MM.1S (cell line): ENCODE measurements around the gene TAS2R10.

Source experiments
- DNase-seq: peaks from one replicate; pipeline ENCODE4 v3.0.0-alpha.2; 2015
- H2AFZ ChIP-seq: fragments of 300-600 bp; sonication (generic); 2 replicates; pipeline ENCODE4 v1.6.0; 2016; ENCODE audit warnings: antibody characterized with exemption, low read length
- H3F3A ChIP-seq: fragments of 300-600 bp; sonication (generic); 2 replicates; pipeline ENCODE4 v1.6.1; 2016; ENCODE audit warnings: mild to moderate bottlenecking, antibody characterized with exemption, low read length, moderate library complexity, mixed read lengths; ENCODE audit not compliant: insufficient read depth
- H3K27ac ChIP-seq: fragments of 300-600 bp; sonication (generic); 2 replicates; pipeline ENCODE4 v1.5.1; 2016; ENCODE audit warnings: mild to moderate bottlenecking, low read length
- H3K27me3 ChIP-seq: fragments of 300-600 bp; sonication (generic); replicated peaks from 2 replicates; pipeline ENCODE4 v1.6.0; 2016; ENCODE audit warnings: low read length; ENCODE audit not compliant: insufficient read depth
- H3K36me3 ChIP-seq: fragments of 300-600 bp; sonication (generic); replicated peaks from 2 replicates; pipeline ENCODE4 v1.6.1; 2016; ENCODE audit warnings: mild to moderate bottlenecking, low read length, mixed read lengths; ENCODE audit not compliant: insufficient read depth
- H3K4me1 ChIP-seq: fragments of 300-600 bp; sonication (generic); 2 replicates; pipeline ENCODE4 v1.6.1; 2016; ENCODE audit warnings: low read length, mixed read lengths
- H3K4me2 ChIP-seq: fragments of 300-600 bp; sonication (generic); 2 replicates; pipeline ENCODE4 v1.6.0; 2016; ENCODE audit warnings: low read depth, low read length
- H3K4me3 ChIP-seq: fragments of 300-600 bp; sonication (generic); 2 replicates; pipeline ENCODE4 v1.5.1; 2016; ENCODE audit warnings: low read length, mixed read lengths
- H3K79me2 ChIP-seq: fragments of 300-600 bp; sonication (generic); 2 replicates; pipeline ENCODE4 v1.6.1; 2016; ENCODE audit warnings: mixed run types, low read length, mixed read lengths
- H3K9ac ChIP-seq: fragments of 300-600 bp; sonication (generic); 2 replicates; pipeline ENCODE4 v1.6.1; 2016; ENCODE audit warnings: low read length, mixed read lengths
- H3K9me2 ChIP-seq: fragments of 300-600 bp; sonication (generic); replicated peaks from 2 replicates; pipeline ENCODE4 v1.6.1; 2016; ENCODE audit warnings: mild to moderate bottlenecking, low read length, mixed read lengths; ENCODE audit not compliant: insufficient read depth
- H3K9me3 ChIP-seq: fragments of 300-600 bp; sonication (generic); replicated peaks from 2 replicates; pipeline ENCODE4 v1.6.1; 2016; ENCODE audit warnings: mild to moderate bottlenecking, low read length, mixed read lengths; ENCODE audit not compliant: insufficient read depth
- H4K20me1 ChIP-seq: fragments of 300-600 bp; sonication (generic); 2 replicates; pipeline ENCODE4 v1.6.1; 2016; ENCODE audit warnings: mild to moderate bottlenecking, low read length, moderate library complexity, mixed read lengths; ENCODE audit not compliant: insufficient read depth
- CTCF ChIP-seq: fragments of 300-600 bp; sonication (generic); IDR thresholded peaks from 2 replicates; pipeline ENCODE4 v1.5.1; 2016; ENCODE audit warnings: antibody characterized with exemption, low read length, mixed read lengths
- EZH2 ChIP-seq: fragments of 300-600 bp; sonication (generic); optimal IDR thresholded peaks from 2 replicates; pipeline ENCODE3; 2017; ENCODE audit warnings: low read depth, mild to moderate bottlenecking, antibody characterized with exemption, low read length, mixed read lengths
- EZH2phosphoT487 ChIP-seq: fragments of 300-600 bp; sonication (generic); IDR thresholded peaks from 2 replicates; pipeline ENCODE4 v1.6.1; 2018; ENCODE audit warnings: antibody characterized with exemption, low read length

TAS2R10 gene

GRCh38 chr12:10853776-10854175 lies 27.6 kb upstream of the TAS2R10 start:
- Histone ChIP-seq H3K36me3 (no peaks in the 10 kb centered on the region), H3K79me2 (no peaks in the 10 kb centered on the region), H2AFZ (no peak overlapping the region), H3K4me1 (no peaks in the 10 kb centered on the region), H3K9me3 (no peaks in the 10 kb centered on the region), H4K20me1 (no peaks in the 10 kb centered on the region), H3F3A (no peaks in the 10 kb centered on the region), H3K4me2 (no peak overlapping the region), H3K27ac (no peak overlapping the region), H3K27me3 (no peaks in the 10 kb centered on the region), H3K4me3 (no peak overlapping the region), H3K9ac (no peak overlapping the region), H3K9me2 (no peaks in the 10 kb centered on the region)
- no peak for DNase-seq
- TF ChIP-seq EZH2phosphoT487 (no peak), CTCF (no peak), EZH2 (no peak)

GRCh38 chr12:10851243-10851858 lies 25.2 kb upstream of the TAS2R10 start:
- H3K36me3 ChIP-seq, result no peaks in the 10 kb centered on the region
- H3K79me2 ChIP-seq, result no peaks in the 10 kb centered on the region
- no peaks in the 10 kb centered on the region for H4K20me1 ChIP-seq
- no peak overlapping the region for H3K4me2 ChIP-seq
- no peaks in the 10 kb centered on the region for H3K9me3 ChIP-seq
- TF ChIP-seq CTCF, result no peak
- TF ChIP-seq EZH2, result no peak
- no peak for TF ChIP-seq EZH2phosphoT487
- no peak overlapping the region for H3K4me3 ChIP-seq
- no peak overlapping the region for H3K9ac ChIP-seq
- H3K4me1 ChIP-seq, result no peaks in the 10 kb centered on the region
- H3K27me3 ChIP-seq, result no peaks in the 10 kb centered on the region
- no peaks in the 10 kb centered on the region for H3K9me2 ChIP-seq
- no peak overlapping the region for H2AFZ ChIP-seq
- no peak for DNase-seq
- no peaks in the 10 kb centered on the region for H3F3A ChIP-seq
- no peak overlapping the region for H3K27ac ChIP-seq

DNA sequence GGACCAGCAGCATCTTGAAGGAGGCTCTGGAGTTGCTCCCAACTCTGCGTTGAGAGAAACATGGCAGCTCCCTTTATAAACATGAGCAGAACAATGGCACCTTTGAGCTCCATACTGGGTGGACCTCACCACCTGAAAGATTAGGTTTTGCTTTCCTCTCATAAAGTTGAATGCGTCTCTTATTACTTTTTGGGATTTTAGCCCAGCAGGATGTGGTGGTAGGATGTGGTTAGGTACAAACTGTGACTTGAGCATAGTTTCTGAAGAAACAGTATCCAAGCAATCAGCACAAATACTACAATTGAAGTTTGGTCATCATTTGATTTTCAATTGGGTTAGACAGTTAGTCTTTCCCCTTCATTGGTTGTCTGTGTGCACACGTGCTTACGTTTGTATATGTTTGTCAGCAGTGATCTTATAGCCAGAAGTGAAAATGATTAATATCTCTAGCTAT lies 23.3 kb upstream of the TAS2R10 start, which contains the start of gene PRR4:
Gene PRR4 (minus strand): TSS at position 51 of the 454 bp plus-strand sequence. CDS start 38 bp downstream, at position 13.
- no peak within 1 kb of the TSS for H3K9ac ChIP-seq
- H3K27me3 ChIP-seq, result no peaks in the 10 kb centered on the region
- no peaks in the 10 kb centered on the region for H3K9me3 ChIP-seq
- no peak within 1 kb of the TSS for H3K27ac ChIP-seq
- H3K36me3 ChIP-seq, result no peaks in the 10 kb centered on the region
- H4K20me1 ChIP-seq, result no peaks in the 10 kb centered on the region
- no peak for DNase-seq
- no peak for TF ChIP-seq EZH2
- TF ChIP-seq EZH2phosphoT487, result no peak
- TF ChIP-seq CTCF, result no peak
- H3K4me3 ChIP-seq, result no peak within 1 kb of the TSS
- H3K4me2 ChIP-seq, result no peak within 1 kb of the TSS
- no peaks in the 10 kb centered on the region for H3K9me2 ChIP-seq
- H3K79me2 ChIP-seq, result no peaks in the 10 kb centered on the region
- H2AFZ ChIP-seq, result no peak within 1 kb of the TSS
- H3F3A ChIP-seq, result no peaks in the 10 kb centered on the region
- no peaks in the 10 kb centered on the region for H3K4me1 ChIP-seq
